Esophagus muscularis mucosa (tissue), 4 donors: ENCODE results near the gene AMHR2. TPM values are rescaled to one million over a fixed set of nuclear protein-coding genes. Genes with fewer than 3 reads are reported as not detected.
A peak's percentile ranks its signal among the peaks of the same experiment; 100 is the strongest.

ENCODE experiments used
- DNase-seq: peaks from one replicate; pipeline ENCODE4 v3.0.0-alpha.2; 2017; ENCODE audit errors: extremely low spot score
- H3K27ac ChIP-seq, 4 donors: fragments of 200-600 bp; sonication (generic); replicated peaks in 1 of 4; 1 replicate in 3 of 4; 2 replicates in 1 of 4; pipeline ENCODE4 v1.5.1; 2016 to 2019; ENCODE audit warnings: mild to moderate bottlenecking in 1 of 4
- H3K27me3 ChIP-seq, 4 donors: fragments of 200-600 bp; sonication (generic); one replicate each; pipeline versions ENCODE4 v1.5.1 to v1.6.0; 2016 to 2019
- H3K36me3 ChIP-seq, 4 donors: fragments of 200-600 bp; sonication (generic); one replicate each; pipeline ENCODE4 v1.5.1; 2016 to 2019
- H3K4me1 ChIP-seq, 4 donors: fragments of 200-600 bp; sonication (generic); one replicate each; pipeline ENCODE4 v1.5.1; 2016 to 2019
- H3K4me3 ChIP-seq, 4 donors: fragments of 200-600 bp; sonication (generic); 1 replicate in 2 of 4; 2 replicates in 2 of 4; pipeline ENCODE4 v1.5.1; 2016 to 2019; ENCODE audit warnings: mild to moderate bottlenecking in 4 of 4, moderate library complexity in 1 of 4
- H3K9me3 ChIP-seq, 4 donors: fragments of 200-600 bp; sonication (generic); 1 replicate in 3 of 4; 2 replicates in 1 of 4; pipeline ENCODE4 v1.5.1; 2016 to 2019
- CTCF ChIP-seq, 3 experiments: fragments of 200-600 bp in 2 of 3; fragments of 450-650 bp in 1 of 3; sonication (generic) in 2 of 3; IDR thresholded peaks; one replicate each; pipeline ENCODE4 v1.5.1; 2017 to 2019; ENCODE audit warnings: antibody characterized with exemption in 3 of 3, mild to moderate bottlenecking in 2 of 3, moderate library complexity in 1 of 3
- EP300 ChIP-seq: sonication (generic); formaldehyde crosslinking; IDR thresholded peaks from one replicate; pipeline ENCODE4 v1.6.1; 2017; ENCODE audit warnings: antibody characterized with exemption
- POLR2A ChIP-seq: fragments of 450-650 bp; IDR thresholded peaks from one replicate; pipeline ENCODE4 v1.6.1; 2017; ENCODE audit warnings: antibody characterized with exemption, moderate library complexity, mild to moderate bottlenecking, low read depth
- POLR2AphosphoS5 ChIP-seq, 2 donors: sonication (generic); formaldehyde crosslinking; IDR thresholded peaks; one replicate each; pipeline ENCODE4 v1.6.1; 2017; ENCODE audit warnings: antibody characterized with exemption in 2 of 2
- WGBS: methylation state at CpG from one replicate; pipeline ENCODE4 v1.1.5; 2018; 5-methylcytosine and 5-hydroxymethylcytosine counted together
- intact Hi-C: fragments of 100-400 bp; cut with DNase I; formaldehyde crosslinking; loops from one replicate; pipeline ENCODE4 v1.15.1; 2023
- total RNA-seq, 4 donors: library from RNA; depleted of rRNA; stranded (reverse); fragments of >200 nt; gene quantifications; one replicate each; pipeline versions ENCODE4 v1.1.0 to v1.2.1, GENCODE V29; 2016

Gene AMHR2
- total RNA-seq, 4 donors from 2014 or later = 0.33 to 0.92 TPM; not detected in 2

- peak overlapping the region; percentile 98 to 100 (median 100) for H3K27ac ChIP-seq
- under 1% methylated on average over 26 of the region's 29 CpGs for WGBS
- peaks cover 37 to 45% (median 43%) of the 10 kb centered on the region in 4 donors for H3K4me1 ChIP-seq
- peak; percentile 100 for DNase-seq
- no peak for TF ChIP-seq EP300
- peak; percentile 86 for TF ChIP-seq POLR2A
- peak; percentile 93 to 98 for TF ChIP-seq POLR2AphosphoS5 (IDR thresholded peaks at IDR 0.05)
- peak in 1 of 3 experiments; percentile 16 for TF ChIP-seq CTCF (IDR thresholded peaks at IDR 0.05)
- no peaks in the 10 kb centered on the region for H3K9me3 ChIP-seq
- peak overlapping the region; percentile 79 to 93 (median 86) for H3K4me3 ChIP-seq
- no peaks in the 10 kb centered on the region for H3K27me3 ChIP-seq
- intact Hi-C loops = no loop called here
- H3K36me3 ChIP-seq = peaks cover 13 to 35% (median 31%) of the 10 kb centered on the region in 4 donors
Observed at GRCh38 chr12:53379389-53380103, 44.1 kb upstream of the AMHR2 start.

- TF ChIP-seq CTCF (IDR thresholded peaks at IDR 0.05) (no peak), POLR2AphosphoS5 (IDR thresholded peaks at IDR 0.05) (peak in 1 of 2 donors; percentile 70)
- intact Hi-C loops = no loop called here
Observed at GRCh38 chr12:53380104-53380793, 43.4 kb upstream of the AMHR2 start, which contains the start of gene SP1. Gene SP1, plus strand, starts transcription at chr12:53380176. Its CDS starts 116 bp downstream, at chr12:53380292.

GRCh38 chr12:53380794-53381730, 42.6 kb upstream of the AMHR2 start:
- Histone ChIP-seq H3K4me3 (peak overlapping the region; percentile 79 to 93 (median 86)), H3K27me3 (no peaks in the 10 kb centered on the region), H3K9me3 (no peaks in the 10 kb centered on the region), H3K36me3 (peaks cover 22 to 47% (median 42%) of the 10 kb centered on the region in 4 donors), H3K4me1 (peaks cover 52 to 60% (median 58%) of the 10 kb centered on the region in 4 donors), H3K27ac (peak overlapping the region; percentile 98 to 100 (median 100))
- 10% methylated on average over 21 of the region's 21 CpGs for WGBS
- intact Hi-C loops = no loop called here
- DNase-seq = no peak
- TF ChIP-seq POLR2A (no peak), CTCF (IDR thresholded peaks at IDR 0.05) (no peak), POLR2AphosphoS5 (IDR thresholded peaks at IDR 0.05) (no peak), EP300 (no peak)

More at GRCh38 chr12:53380104-53380793, 43.4 kb upstream of the AMHR2 start, which contains the start of gene SP1:
- H3K27ac ChIP-seq = peak within 1 kb of the TSS; percentile 98 to 100 (median 100)
- H3K9me3 ChIP-seq = no peaks in the 10 kb centered on the region
- peak within 1 kb of the TSS; percentile 79 to 93 (median 86) for H3K4me3 ChIP-seq
- peak; percentile 98 for DNase-seq
- H3K4me1 ChIP-seq = peaks cover 44 to 52% (median 50%) of the 10 kb centered on the region in 4 donors
- peaks cover 20 to 42% (median 38%) of the 10 kb centered on the region in 4 donors for H3K36me3 ChIP-seq
- no peaks in the 10 kb centered on the region for H3K27me3 ChIP-seq
- under 1% methylated on average over 25 of the region's 71 CpGs for WGBS
